ENCODE results near the gene JADE3. TPM values are rescaled to one million over a fixed set of nuclear protein-coding genes. Genes with fewer than 3 reads are reported as not detected.
"Not testable (repeated sequence)": the region's sequence is repeated elsewhere in the genome, so short reads cannot be mapped to it uniquely, and the experiment has no call there.

The JADE3 gene
- total RNA-seq, 1 donor from 2014 or later: 7.4 TPM

DNA sequence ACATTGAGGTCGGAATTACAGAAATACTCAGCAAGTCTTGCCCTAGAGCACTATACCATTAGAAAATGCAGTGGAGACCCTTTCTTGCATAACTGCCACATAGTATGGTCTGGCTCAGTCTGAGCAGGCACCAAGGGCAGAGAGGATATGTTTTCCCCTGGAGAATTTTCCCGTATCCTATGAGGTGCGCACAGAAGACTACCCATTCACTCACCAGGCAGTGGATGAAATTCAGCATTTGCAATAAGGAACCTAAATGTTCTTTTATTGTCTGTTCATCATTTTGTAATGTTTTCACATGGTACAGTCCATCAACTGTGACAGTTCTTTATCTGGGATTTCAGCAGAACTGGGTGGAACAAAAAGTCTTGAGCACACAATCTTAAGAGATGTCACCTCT lies 15.5 kb downstream of the JADE3 start:
- no peak for ATAC-seq
- DNase-seq (ENCODE audit: low spot score): no peak
- intact Hi-C loops (cut with DNase I): no loop called here

GRCh38 chrX:46929439-46930261 lies 17.4 kb downstream of the JADE3 start:
- ATAC-seq: no peak
- intact Hi-C loops (cut with DNase I): no loop called here
- no peak for DNase-seq (ENCODE audit: low spot score)

DNA sequence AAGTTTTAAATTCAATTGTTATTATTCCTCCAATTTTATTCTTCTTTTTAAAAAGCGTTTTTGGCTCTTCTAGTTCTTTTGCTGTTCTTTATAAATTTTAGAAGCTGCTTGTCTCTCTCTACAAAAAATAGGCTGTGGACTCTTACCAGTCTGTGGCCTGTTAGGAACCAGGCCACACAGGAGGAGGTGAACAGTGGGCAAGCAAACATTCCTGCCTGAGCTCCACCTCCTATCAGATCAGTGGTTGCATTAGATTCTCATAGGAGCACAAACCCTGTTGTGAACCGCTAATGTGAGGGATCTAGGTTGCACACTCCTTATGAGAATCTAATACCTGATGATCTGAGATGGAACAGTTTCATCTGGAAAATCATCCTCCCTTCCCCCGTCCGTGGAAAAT lies 23.1 kb downstream of the JADE3 start:
- intact Hi-C loops (cut with DNase I): no loop called here
- DNase-seq (ENCODE audit: low spot score): no peak
- ATAC-seq: no peak

GRCh38 chrX:46938589-46938988 lies 26.4 kb downstream of the JADE3 start:
- ATAC-seq: no peak
- intact Hi-C loops (cut with DNase I): no loop called here
- DNase-seq (ENCODE audit: low spot score): no peak

DNA sequence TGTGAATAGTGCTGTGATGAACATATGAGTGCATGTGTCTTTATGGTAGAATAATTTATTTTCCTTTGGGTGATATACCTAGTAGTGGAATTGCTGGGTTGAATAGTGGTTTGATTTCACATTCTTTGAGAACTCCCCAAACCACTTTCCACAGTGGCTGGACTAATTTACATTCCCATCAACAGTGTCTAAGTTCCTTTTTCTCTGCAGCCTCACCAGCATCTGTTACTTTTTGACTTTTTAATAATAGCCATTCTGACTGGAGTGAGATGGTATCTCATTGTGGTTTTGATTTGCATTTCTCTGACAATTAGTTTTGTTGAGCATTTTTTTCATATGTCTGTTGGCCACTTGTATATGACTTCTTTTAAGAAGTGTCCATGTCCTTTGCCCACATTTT lies 29.1 kb downstream of the JADE3 start:
- intact Hi-C loops (cut with DNase I): no loop called here
- ATAC-seq: no peak
- no peak for DNase-seq (ENCODE audit: low spot score)

- intact Hi-C loops (cut with DNase I): no loop called here
- DNase-seq (ENCODE audit: low spot score) (no peak), ATAC-seq (peak; percentile 41)
These were observed 40.9 kb downstream of the JADE3 start for GRCh38 chrX:46953137-46953527.

GRCh38 chrX:46953597-46953996 lies 41.4 kb downstream of the JADE3 start:
- DNase-seq (ENCODE audit: low spot score) (no peak), ATAC-seq (peak; percentile 91)
- intact Hi-C loops (cut with DNase I): no loop called here

DNA sequence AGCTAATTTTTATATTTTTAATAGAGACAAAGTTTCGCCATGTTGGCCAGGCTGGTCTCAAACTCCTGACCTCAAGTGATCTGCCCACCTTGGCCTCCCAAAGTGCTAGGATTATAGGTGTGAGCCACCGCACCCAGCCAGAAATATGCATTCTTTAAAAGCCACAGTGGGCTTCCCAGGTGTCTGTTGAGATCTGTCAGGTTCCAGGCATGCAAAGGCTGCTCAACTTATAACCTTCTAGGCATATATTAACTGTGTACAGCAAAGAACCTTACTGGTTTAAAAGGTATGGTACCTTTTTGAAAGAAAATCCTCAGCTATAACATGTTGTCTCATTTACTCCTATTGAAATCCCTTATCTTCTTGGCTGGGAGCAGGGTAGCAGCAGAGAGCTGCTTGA lies 42.5 kb downstream of the JADE3 start:
- DNase-seq (ENCODE audit: low spot score) (no peak), ATAC-seq (no peak)
- intact Hi-C loops (cut with DNase I): no loop called here

GRCh38 chrX:46956589-46956988 lies 44.4 kb downstream of the JADE3 start:
- intact Hi-C loops (cut with DNase I); ATAC-seq; DNase-seq (ENCODE audit: low spot score): not testable (repeated sequence)

DNA sequence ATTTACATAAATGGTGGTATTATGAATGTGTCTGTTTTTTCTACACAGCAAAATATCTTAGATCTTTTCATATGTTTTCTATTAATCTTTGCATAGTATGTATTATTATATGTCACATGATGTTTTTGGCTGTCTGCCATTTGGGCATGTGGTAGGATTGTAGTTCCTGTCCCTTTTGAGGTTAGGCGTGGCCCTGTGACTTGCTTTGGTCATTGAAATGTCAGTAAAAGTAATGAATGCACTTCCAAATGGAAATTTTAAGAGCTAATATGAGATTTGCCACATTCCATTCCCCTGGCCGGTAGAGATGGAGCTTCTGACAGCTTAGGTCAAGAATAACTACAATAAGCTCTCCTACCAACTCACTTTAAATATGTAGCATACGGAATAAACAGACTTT lies 45.1 kb downstream of the JADE3 start:
- ATAC-seq (no peak), DNase-seq (ENCODE audit: low spot score) (no peak)
- intact Hi-C loops (cut with DNase I): no loop called here

- DNase-seq (ENCODE audit: low spot score): no peak
- ATAC-seq: no peak
- intact Hi-C loops (cut with DNase I): no loop called here
These were observed 46.9 kb downstream of the JADE3 start for GRCh38 chrX:46959101-46959500.

DNA sequence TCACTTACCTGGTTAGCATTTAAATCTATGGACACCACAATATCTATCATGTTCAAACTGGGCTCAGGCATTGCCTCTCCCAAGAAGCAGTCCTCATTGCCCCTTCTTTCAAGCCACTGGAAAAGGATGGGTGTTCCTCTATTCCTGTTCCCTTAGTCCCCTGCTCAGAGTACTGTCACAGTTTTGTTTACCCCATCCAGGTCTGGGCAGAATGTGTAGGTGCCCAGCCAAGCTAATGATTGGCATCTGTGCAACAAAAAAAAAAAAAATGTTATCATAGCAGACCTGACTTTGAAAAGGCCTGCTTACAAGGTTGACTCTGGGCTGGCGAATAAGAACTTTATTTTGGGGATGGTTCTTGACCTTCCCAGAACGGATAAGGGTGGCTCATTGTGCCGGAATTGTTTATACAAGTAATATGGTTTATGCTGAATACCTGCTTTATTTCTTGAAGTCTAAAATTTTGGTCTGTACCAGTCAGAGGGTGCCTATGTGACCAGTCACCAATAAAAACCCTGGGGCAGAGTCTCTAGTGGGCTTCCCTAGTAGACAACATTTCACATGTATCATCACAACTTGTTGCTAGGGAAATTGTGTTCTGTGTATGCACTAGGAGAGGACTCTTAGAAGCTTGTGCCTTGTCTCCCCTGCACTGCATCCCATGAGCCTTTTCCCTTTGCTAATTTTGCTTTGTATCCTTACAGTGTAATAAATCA lies 47.9 kb downstream of the JADE3 start:
- intact Hi-C loops (cut with DNase I): no loop called here
- no peak for ATAC-seq
- no peak for DNase-seq (ENCODE audit: low spot score)

- DNase-seq (ENCODE audit: low spot score): no peak
- ATAC-seq: peak; percentile 83
- intact Hi-C loops (cut with DNase I): no loop called here
These were observed 48.9 kb downstream of the JADE3 start for GRCh38 chrX:46961097-46961496.

- intact Hi-C loops (cut with DNase I): no loop called here
- ATAC-seq: no peak
- DNase-seq (ENCODE audit: low spot score): no peak
These were observed 49.5 kb downstream of the JADE3 start for GRCh38 chrX:46961574-46962283.

- intact Hi-C loops (cut with DNase I): no loop called here
- ATAC-seq (no peak), DNase-seq (ENCODE audit: low spot score) (no peak)
These were observed 53.0 kb downstream of the JADE3 start for GRCh38 chrX:46965125-46965758.

- ATAC-seq (no peak), DNase-seq (ENCODE audit: low spot score) (no peak)
- intact Hi-C loops (cut with DNase I): no loop called here
These were observed 55.3 kb downstream of the JADE3 start for GRCh38 chrX:46967547-46967946.

- intact Hi-C loops (cut with DNase I); DNase-seq (ENCODE audit: low spot score); ATAC-seq: not testable (repeated sequence)
These were observed 64.8 kb downstream of the JADE3 start for GRCh38 chrX:46977046-46977445.

DNA sequence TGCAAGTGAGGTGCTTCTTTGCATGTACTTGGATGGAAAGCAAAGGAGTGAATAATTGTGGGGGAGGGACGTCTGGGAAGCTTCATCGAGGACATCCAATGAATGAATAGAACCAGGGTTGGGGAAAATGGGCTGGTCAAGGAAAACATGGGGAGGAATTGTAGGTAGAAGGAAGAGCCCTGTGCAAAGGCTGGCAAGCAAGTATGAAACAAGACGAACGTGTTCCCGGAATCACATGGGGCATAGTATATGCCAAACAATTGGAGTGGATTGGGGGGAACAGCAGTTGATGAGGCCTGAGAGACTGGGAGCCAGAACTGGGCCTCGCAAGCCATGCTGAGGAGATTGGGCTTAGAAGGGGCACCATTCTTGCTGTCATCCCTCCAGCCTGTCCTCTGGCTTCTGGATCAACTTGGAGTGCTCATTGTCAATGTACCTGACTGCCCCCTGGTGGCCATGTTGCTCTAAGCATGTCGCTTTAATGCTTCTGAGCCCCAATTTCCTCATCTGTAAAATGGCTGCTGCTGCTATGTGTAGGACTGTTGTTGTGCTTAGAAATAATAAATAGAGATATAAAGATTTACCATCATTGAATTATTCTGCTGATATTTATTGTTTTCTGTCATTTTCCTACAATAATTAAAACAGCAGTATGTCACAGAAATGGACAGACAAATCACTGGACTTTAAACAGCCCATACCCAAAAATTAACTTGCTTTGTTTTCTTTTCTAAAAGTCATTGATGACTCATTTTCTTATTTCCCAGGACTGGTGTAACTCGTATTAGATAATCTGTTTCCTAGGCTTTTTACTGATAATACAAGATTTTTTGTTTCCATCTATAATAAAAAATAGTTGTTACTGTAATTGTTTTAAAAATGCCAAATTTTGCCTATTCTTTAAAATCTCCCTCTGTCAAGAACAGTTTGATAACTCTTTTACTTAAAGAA lies 66.4 kb downstream of the JADE3 start:
- intact Hi-C loops (cut with DNase I): no loop called here
- ATAC-seq: peak; percentile 64
- DNase-seq (ENCODE audit: low spot score): peak; percentile 77

Data from sciatic nerve (tissue), 2 donors.